ENCODE data around the gene JAKMIP3. TPM values are rescaled to one million over a fixed set of nuclear protein-coding genes. Genes with fewer than 3 reads are reported as not detected.
"Not testable (repeated sequence)": the region's sequence is repeated elsewhere in the genome, so short reads cannot be mapped to it uniquely, and the experiment has no call there.

Gene JAKMIP3
- total and polyA plus RNA-seq, 7 experiments from 2014 or later, result 0.15 to 1.4 (median 0.31) TPM; not detected in 1

DNA sequence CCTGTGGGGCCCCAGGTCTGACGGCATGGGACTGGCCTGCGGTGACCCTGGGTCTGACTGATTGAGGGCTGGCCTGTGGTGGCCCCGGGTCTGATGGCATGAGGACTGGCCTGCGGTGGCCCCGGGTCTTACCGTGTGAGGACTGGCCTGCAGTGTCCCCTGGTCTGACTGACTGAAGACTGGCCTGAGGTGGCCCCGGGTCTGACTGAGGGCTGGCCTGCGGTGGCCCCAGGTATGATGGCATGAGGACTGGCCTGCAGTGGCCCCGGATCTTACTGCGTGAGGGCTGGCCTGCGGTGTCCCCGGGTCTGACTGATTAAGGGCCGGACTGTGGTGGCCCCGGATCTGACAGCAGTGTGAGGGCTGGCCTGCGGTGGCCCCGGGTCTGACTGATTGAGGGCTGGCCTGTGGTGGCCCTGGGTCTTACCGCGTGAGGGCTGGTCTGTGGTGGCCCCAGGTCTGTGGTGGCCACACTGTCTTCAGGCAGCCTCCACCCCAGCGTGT lies 10.9 kb downstream of the JAKMIP3 start:
- ChIA-PET POLR2A (no interaction called here), CTCF (no interaction called here)
- Mint-ChIP-seq H3K4me3 (no peak overlapping the region), H3K36me3 (peaks cover 0 to 5% (median 0%) of the 10 kb centered on the region in 5 donors), H3K4me1 (no peaks in the 10 kb centered on the region), H3K27ac (no peak overlapping the region), H3K9me3 (peaks cover 0 to 11% (median 2%) of the 10 kb centered on the region in 11 donors), H3K27me3 (peaks cover 9 to 21% (median 14%) of the 10 kb centered on the region in 5 donors)
- no peak overlapping the region for H3K27ac ChIP-seq (ENCODE audit: low read depth, low read length)
- no peaks in the 10 kb centered on the region for H3K4me1 ChIP-seq (ENCODE audit: control insufficient read depth in 2 of 2, insufficient read depth in 2 of 2, low read length in 2 of 2)
- ATAC-seq, result no peak
- H3K36me3 ChIP-seq (ENCODE audit: control insufficient read depth in 2 of 3, insufficient read depth in 3 of 3, low read length in 3 of 3), result no peaks in the 10 kb centered on the region
- no peak overlapping the region for H3K4me3 ChIP-seq (ENCODE audit: low read length)
- no peaks in the 10 kb centered on the region for H3K27me3 ChIP-seq (ENCODE audit: control insufficient read depth in 2 of 2, insufficient read depth in 2 of 2, low read length in 2 of 2)
- H3K9me3 ChIP-seq (ENCODE audit: control insufficient read depth in 2 of 3, low read length in 3 of 3), result no peaks in the 10 kb centered on the region
- intact Hi-C loops (cut with micrococcal nuclease), result no loop called here
- no peak for DNase-seq

DNA sequence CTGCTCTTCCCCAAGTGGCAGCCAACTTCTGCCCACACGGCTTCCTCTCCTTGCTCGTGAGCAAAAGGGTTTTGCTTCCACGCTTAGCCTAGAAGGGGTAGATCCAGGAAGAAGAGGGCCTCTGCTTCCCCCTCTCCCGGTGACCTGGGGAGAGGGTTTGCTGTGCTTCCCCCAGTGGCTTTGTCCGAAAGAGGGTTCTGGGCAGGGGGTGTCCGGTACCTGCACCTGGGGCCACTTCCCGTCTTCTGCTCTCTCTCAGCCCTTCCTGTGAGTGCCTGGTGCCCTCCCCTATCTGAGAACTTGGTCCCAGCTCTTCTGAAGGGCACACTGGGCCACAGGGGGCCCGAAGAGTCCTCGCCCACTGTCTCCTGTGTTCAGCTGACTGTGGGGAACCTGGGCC lies 11.3 kb downstream of the JAKMIP3 start:
- H3K36me3 Mint-ChIP-seq, result peaks cover 0 to 5% (median 0%) of the 10 kb centered on the region in 5 donors
- ChIA-PET CTCF (no interaction called here), POLR2A (no interaction called here)
- H3K27ac Mint-ChIP-seq, result no peak overlapping the region
- no peaks in the 10 kb centered on the region for H3K36me3 ChIP-seq (ENCODE audit: control insufficient read depth in 2 of 3, insufficient read depth in 3 of 3, low read length in 3 of 3)
- DNase-seq (no peak), ATAC-seq (no peak)
- no peak overlapping the region for H3K27ac ChIP-seq (ENCODE audit: low read depth, low read length)
- H3K4me1 Mint-ChIP-seq, result no peaks in the 10 kb centered on the region
- peaks cover 0 to 11% (median 2%) of the 10 kb centered on the region in 11 donors for H3K9me3 Mint-ChIP-seq
- H3K27me3 ChIP-seq (ENCODE audit: control insufficient read depth in 2 of 2, insufficient read depth in 2 of 2, low read length in 2 of 2), result no peaks in the 10 kb centered on the region
- H3K4me3 ChIP-seq (ENCODE audit: low read length), result no peak overlapping the region
- no peaks in the 10 kb centered on the region for H3K4me1 ChIP-seq (ENCODE audit: control insufficient read depth in 2 of 2, insufficient read depth in 2 of 2, low read length in 2 of 2)
- no peaks in the 10 kb centered on the region for H3K9me3 ChIP-seq (ENCODE audit: control insufficient read depth in 2 of 3, low read length in 3 of 3)
- intact Hi-C loops (cut with micrococcal nuclease), result no loop called here
- peaks cover 9 to 21% (median 14%) of the 10 kb centered on the region in 5 donors for H3K27me3 Mint-ChIP-seq
- no peak overlapping the region for H3K4me3 Mint-ChIP-seq

DNA sequence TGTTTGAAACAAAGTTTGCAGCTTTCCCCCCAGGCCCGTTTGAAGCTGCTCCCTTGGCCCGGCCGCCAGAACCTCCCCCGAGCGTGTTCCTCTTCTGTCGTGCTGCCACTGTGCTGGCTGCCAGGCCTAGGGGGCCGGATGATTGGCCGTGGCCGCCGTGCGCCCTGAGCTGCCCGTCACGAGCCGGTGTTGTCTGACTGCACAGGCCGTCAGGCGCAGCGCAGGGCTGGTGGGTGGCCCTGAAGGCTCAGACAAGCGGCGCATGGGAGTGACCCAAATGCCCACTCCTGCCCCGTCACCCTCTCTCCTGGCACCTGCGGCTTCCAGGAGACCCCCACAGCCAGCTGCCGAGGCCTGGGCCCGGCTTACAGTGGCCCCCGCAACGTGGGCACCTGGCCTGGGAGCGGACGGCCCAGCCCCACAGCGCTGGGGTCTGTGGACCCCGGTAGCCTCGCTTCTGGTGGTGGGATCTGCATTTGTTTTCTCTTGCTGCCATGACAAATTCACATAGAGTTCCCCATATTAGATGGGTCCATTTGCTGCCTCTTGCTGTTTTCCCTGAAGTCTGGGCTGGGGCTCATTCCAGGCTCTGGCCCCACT lies 13.1 kb downstream of the JAKMIP3 start:
- intact Hi-C loops (cut with micrococcal nuclease), result no loop called here
- Histone ChIP-seq H3K4me3 (ENCODE audit: low read length) (no peak overlapping the region), H3K4me1 (ENCODE audit: control insufficient read depth in 2 of 2, insufficient read depth in 2 of 2, low read length in 2 of 2) (no peaks in the 10 kb centered on the region), H3K27ac (ENCODE audit: low read depth, low read length) (no peak overlapping the region), H3K36me3 (ENCODE audit: control insufficient read depth in 2 of 3, insufficient read depth in 3 of 3, low read length in 3 of 3) (no peaks in the 10 kb centered on the region), H3K9me3 (ENCODE audit: control insufficient read depth in 2 of 3, low read length in 3 of 3) (no peaks in the 10 kb centered on the region), H3K27me3 (ENCODE audit: control insufficient read depth in 2 of 2, insufficient read depth in 2 of 2, low read length in 2 of 2) (no peaks in the 10 kb centered on the region)
- ATAC-seq, result no peak
- no peak for DNase-seq
- peaks cover 7 to 29% (median 23%) of the 10 kb centered on the region in 5 donors for H3K27me3 Mint-ChIP-seq
- POLR2A ChIA-PET, result no interaction called here
- H3K9me3 Mint-ChIP-seq, result peaks cover 0 to 8% (median 1%) of the 10 kb centered on the region in 11 donors
- no peaks in the 10 kb centered on the region for H3K36me3 Mint-ChIP-seq
- no peak overlapping the region for H3K27ac Mint-ChIP-seq
- no peaks in the 10 kb centered on the region for H3K4me1 Mint-ChIP-seq
- CTCF ChIA-PET, result no interaction called here
- H3K4me3 Mint-ChIP-seq, result no peak overlapping the region

DNA sequence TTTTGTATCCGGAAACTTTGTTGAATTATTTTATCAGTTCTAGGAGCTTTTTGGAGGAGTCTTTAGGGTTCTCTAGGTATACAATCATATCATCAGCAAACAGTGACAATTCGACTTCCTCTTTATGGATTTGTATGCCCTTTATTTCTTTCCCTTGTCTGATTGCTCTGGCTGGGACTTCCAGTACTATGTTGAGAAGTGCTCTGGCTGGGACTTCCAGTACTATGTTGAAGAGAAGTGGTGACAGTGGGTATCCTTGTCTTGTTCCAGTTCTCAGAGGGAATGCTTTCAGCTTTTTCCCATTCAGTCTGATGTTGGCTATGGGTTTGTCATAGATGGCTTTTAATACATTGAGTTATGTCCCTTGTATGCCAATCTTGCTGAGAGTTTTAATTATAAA lies 18.6 kb downstream of the JAKMIP3 start:
- H3K27me3 ChIP-seq (ENCODE audit: control insufficient read depth in 2 of 2, insufficient read depth in 2 of 2, low read length in 2 of 2); ATAC-seq; H3K9me3 ChIP-seq (ENCODE audit: control insufficient read depth in 2 of 3, low read length in 3 of 3); H3K4me3 ChIP-seq (ENCODE audit: low read length); H3K27ac Mint-ChIP-seq; H3K4me1 Mint-ChIP-seq; H3K9me3 Mint-ChIP-seq; DNase-seq; H3K4me1 ChIP-seq (ENCODE audit: control insufficient read depth in 2 of 2, insufficient read depth in 2 of 2, low read length in 2 of 2); H3K36me3 ChIP-seq (ENCODE audit: control insufficient read depth in 2 of 3, insufficient read depth in 3 of 3, low read length in 3 of 3); H3K36me3 Mint-ChIP-seq; POLR2A ChIA-PET; CTCF ChIA-PET; H3K27ac ChIP-seq (ENCODE audit: low read depth, low read length); H3K4me3 Mint-ChIP-seq; intact Hi-C loops (cut with micrococcal nuclease): not testable (repeated sequence)
- peaks cover 6 to 31% (median 18%) of the 10 kb centered on the region in 5 donors for H3K27me3 Mint-ChIP-seq

DNA sequence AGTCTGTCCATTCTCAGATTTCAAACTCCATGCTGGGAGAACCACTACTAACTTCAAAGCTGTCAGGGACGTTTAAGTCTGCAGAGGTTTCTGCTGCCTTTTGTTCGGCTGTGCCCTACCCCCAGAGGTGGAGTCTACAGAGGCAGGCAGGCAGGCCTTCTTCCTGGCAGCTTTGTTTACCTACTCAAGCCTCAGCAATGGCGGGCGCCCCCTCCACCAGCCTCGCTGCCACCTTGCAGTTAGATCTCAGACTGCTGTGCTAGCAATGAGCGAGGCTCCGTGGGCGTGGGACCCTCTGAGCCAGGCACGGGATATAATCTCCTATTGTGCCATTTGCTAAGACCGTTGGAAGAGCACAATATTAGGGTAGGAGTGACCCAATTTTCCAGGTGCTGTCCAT lies 27.5 kb downstream of the JAKMIP3 start:
- H3K36me3 ChIP-seq (ENCODE audit: control insufficient read depth in 2 of 3, insufficient read depth in 3 of 3, low read length in 3 of 3); H3K4me1 ChIP-seq (ENCODE audit: control insufficient read depth in 2 of 2, insufficient read depth in 2 of 2, low read length in 2 of 2); H3K27me3 ChIP-seq (ENCODE audit: control insufficient read depth in 2 of 2, insufficient read depth in 2 of 2, low read length in 2 of 2); H3K4me3 Mint-ChIP-seq; H3K27ac ChIP-seq (ENCODE audit: low read depth, low read length); H3K4me3 ChIP-seq (ENCODE audit: low read length); DNase-seq; H3K27ac Mint-ChIP-seq; ATAC-seq; H3K9me3 ChIP-seq (ENCODE audit: control insufficient read depth in 2 of 3, low read length in 3 of 3); CTCF ChIA-PET; intact Hi-C loops (cut with micrococcal nuclease); H3K36me3 Mint-ChIP-seq; POLR2A ChIA-PET: not testable (repeated sequence)
- Mint-ChIP-seq H3K9me3 (peaks cover 0 to 14% (median 4%) of the 10 kb centered on the region in 11 donors), H3K27me3 (peaks cover 28 to 47% (median 39%) of the 10 kb centered on the region in 5 donors), H3K4me1 (peaks cover 0 to 17% (median 0%) of the 10 kb centered on the region in 7 donors)

DNA sequence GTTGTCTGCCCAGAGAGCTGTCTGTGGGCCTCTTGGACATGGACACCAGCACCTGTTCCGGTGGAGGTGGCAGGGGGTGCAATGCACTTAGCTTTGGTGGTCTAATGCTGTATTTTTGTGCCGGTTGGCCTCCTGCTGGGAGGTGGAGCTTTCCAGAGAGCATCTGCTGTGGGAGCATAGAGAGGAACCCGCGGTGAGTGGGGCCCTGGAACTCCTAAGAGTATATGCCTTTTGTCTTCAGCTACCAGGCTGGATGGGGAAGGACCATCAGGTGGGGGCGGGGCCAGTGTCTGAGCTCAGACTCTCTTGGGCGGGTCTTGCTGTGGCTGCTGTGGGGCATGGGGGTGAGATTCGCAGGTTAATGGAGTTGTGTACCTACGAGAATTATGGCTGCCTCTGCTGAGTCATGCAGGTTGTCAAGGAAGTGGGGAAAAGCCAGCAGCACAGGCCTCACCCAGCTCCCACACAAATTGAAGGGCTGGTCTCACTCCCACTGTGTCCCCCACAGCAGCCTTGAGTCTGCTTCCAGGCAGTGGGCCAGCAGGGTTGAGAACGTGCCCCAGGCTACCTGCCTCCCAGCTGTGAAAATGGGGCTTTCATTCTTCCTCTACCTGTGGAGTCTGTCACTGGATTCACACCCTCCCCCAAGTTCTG lies 29.0 kb downstream of the JAKMIP3 start:
- ChIA-PET CTCF (no interaction called here), POLR2A (no interaction called here)
- Histone ChIP-seq H3K27me3 (ENCODE audit: control insufficient read depth in 2 of 2, insufficient read depth in 2 of 2, low read length in 2 of 2) (peaks cover 0 to 3% of the 10 kb centered on the region in 2 donors), H3K9me3 (ENCODE audit: control insufficient read depth in 2 of 3, low read length in 3 of 3) (no peaks in the 10 kb centered on the region), H3K36me3 (ENCODE audit: control insufficient read depth in 2 of 3, insufficient read depth in 3 of 3, low read length in 3 of 3) (no peaks in the 10 kb centered on the region), H3K4me1 (ENCODE audit: control insufficient read depth in 2 of 2, insufficient read depth in 2 of 2, low read length in 2 of 2) (no peaks in the 10 kb centered on the region), H3K27ac (ENCODE audit: low read depth, low read length) (no peak overlapping the region), H3K4me3 (ENCODE audit: low read length) (no peak overlapping the region)
- H3K9me3 Mint-ChIP-seq, result peaks cover 0 to 14% (median 1%) of the 10 kb centered on the region in 11 donors
- intact Hi-C loops (cut with micrococcal nuclease), result no loop called here
- ATAC-seq, result no peak
- no peak overlapping the region for H3K27ac Mint-ChIP-seq
- no peak overlapping the region for H3K4me3 Mint-ChIP-seq
- DNase-seq, result no peak
- H3K4me1 Mint-ChIP-seq, result peaks cover 0 to 17% (median 0%) of the 10 kb centered on the region in 7 donors
- H3K27me3 Mint-ChIP-seq, result peaks cover 22 to 48% (median 39%) of the 10 kb centered on the region in 5 donors
- peaks cover 0 to 8% (median 0%) of the 10 kb centered on the region in 5 donors for H3K36me3 Mint-ChIP-seq
